ENCODE data around the gene STAT5B. TPM values are rescaled to one million over a fixed set of nuclear protein-coding genes. Genes with fewer than 3 reads are reported as not detected.
"Not testable (repeated sequence)": the region's sequence is repeated elsewhere in the genome, so short reads cannot be mapped to it uniquely, and the experiment has no call there.

The STAT5B gene
- total and polyA plus RNA-seq, 4 donors = 18.0 to 106 (median 66.3) TPM

DNA sequence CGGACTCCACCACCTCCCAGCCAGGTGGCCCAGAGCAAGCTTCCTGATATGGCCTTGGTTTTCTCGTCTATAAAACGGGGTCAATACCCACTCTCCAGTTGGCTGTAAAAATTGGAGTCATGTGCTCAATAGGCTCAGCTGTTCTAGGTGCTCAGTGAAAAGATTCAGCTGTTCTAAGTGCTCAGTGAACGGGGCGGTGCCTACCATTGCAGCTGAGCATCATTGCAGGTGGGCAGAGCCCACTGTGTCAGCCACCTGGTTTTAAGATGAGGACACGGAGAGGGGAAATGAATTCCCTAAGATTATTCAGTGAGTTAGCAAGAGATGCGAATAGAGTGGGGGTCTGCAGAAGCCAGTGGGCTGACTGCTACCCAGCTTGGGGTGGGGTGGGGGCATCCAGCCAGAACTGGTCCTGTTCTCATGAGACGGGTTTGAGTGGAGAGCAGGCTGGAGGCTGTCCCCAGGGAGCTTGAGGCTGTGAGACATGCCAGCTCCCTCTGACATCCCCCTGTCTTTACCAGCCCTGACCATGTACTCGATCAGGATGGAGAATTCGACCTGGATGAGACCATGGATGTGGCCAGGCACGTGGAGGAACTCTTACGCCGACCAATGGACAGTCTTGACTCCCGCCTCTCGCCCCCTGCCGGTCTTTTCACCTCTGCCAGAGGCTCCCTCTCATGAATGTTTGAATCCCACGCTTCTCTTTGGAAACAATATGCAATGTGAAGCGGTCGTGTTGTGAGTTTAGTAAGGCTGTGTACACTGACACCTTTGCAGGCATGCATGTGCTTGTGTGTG lies 34.0 kb upstream of the STAT5B start:
- H3K9me3 ChIP-seq (ENCODE audit: control insufficient read depth, low read length) = no peaks in the 10 kb centered on the region
- DNase-seq (no peak), ATAC-seq (ENCODE audit: low FRiP score) (no peak)
- no peaks in the 10 kb centered on the region for H3K27me3 ChIP-seq (ENCODE audit: control insufficient read depth in 1 of 2, insufficient read depth in 2 of 2, low read length in 1 of 2)
- no peak overlapping the region for H3K27ac ChIP-seq (ENCODE audit: low read depth in 1 of 2, low read length in 2 of 2)
- no peaks in the 10 kb centered on the region for H3K4me1 ChIP-seq (ENCODE audit: control insufficient read depth in 1 of 2, insufficient read depth in 2 of 2, low read length in 2 of 2)
- H3K36me3 ChIP-seq (ENCODE audit: control insufficient read depth in 1 of 2, insufficient read depth in 2 of 2, low read length in 1 of 2) = peaks cover 0 to 2% of the 10 kb centered on the region in 2 donors
- no peak overlapping the region for H3K4me3 ChIP-seq (ENCODE audit: low read length in 2 of 2)
- 75 to 79% methylated on average over 19 of the region's 19 CpGs for WGBS, 2 donors
- intact Hi-C loops (cut with DNase I) = no loop called here

DNA sequence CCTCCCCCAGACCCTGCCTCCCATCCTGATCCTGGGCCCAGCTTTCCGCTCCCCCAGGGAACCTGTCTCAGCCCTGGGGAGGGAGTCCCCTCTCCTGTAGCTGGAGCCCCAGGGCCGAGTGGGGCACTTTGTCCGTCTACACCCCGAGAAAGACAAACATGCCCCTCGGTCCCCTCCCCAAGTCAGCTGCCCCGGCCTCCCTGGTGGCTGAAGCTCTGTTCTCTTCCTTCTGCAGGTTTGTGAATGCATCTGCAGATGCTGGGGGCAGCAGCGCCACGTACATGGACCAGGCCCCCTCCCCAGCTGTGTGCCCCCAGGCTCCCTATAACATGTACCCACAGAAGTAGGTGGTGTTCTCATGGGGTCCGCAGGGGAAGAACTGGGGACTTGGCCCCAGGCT lies 33.0 kb upstream of the STAT5B start:
- no peak for ATAC-seq (ENCODE audit: low FRiP score)
- Histone ChIP-seq H3K27me3 (ENCODE audit: control insufficient read depth in 1 of 2, insufficient read depth in 2 of 2, low read length in 1 of 2) (no peaks in the 10 kb centered on the region), H3K4me1 (ENCODE audit: control insufficient read depth in 1 of 2, insufficient read depth in 2 of 2, low read length in 2 of 2) (no peaks in the 10 kb centered on the region), H3K36me3 (ENCODE audit: control insufficient read depth in 1 of 2, insufficient read depth in 2 of 2, low read length in 1 of 2) (peaks cover 0 to 2% of the 10 kb centered on the region in 2 donors), H3K4me3 (ENCODE audit: low read length in 2 of 2) (no peak overlapping the region), H3K27ac (ENCODE audit: low read depth in 1 of 2, low read length in 2 of 2) (no peak overlapping the region), H3K9me3 (ENCODE audit: control insufficient read depth, low read length) (no peaks in the 10 kb centered on the region)
- intact Hi-C loops (cut with DNase I) = no loop called here
- 70 to 71% methylated on average over 9 of the region's 9 CpGs for WGBS, 2 donors
- DNase-seq = no peak

DNA sequence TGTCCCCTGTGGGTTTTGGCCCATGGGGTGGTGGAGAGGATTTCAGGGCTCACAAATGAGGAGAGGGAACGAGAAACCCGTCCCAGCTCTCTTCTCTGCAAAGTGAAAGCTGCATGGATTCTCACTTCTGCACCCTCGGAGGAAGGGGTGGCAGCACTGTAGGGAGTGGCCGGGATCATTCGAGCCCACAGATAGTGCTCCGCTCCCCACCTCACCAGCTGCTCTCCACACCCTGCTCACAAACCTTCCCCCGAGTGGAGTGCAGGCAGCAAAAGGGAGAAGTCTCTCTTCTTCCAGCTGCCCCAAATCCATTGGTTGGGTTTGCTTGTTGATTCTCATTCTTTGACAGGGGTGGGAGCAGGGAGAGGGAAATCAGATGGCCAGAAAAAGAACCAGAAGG lies 32.3 kb upstream of the STAT5B start:
- WGBS, 2 donors = 86 to 87% methylated on average over 7 of the region's 7 CpGs
- no peaks in the 10 kb centered on the region for H3K4me1 ChIP-seq (ENCODE audit: control insufficient read depth in 1 of 2, insufficient read depth in 2 of 2, low read length in 2 of 2)
- no peaks in the 10 kb centered on the region for H3K27me3 ChIP-seq (ENCODE audit: control insufficient read depth in 1 of 2, insufficient read depth in 2 of 2, low read length in 1 of 2)
- H3K27ac ChIP-seq (ENCODE audit: low read depth in 1 of 2, low read length in 2 of 2) = no peak overlapping the region
- no peaks in the 10 kb centered on the region for H3K9me3 ChIP-seq (ENCODE audit: control insufficient read depth, low read length)
- H3K4me3 ChIP-seq (ENCODE audit: low read length in 2 of 2) = no peak overlapping the region
- DNase-seq (no peak), ATAC-seq (ENCODE audit: low FRiP score) (no peak)
- intact Hi-C loops (cut with DNase I) = no loop called here
- H3K36me3 ChIP-seq (ENCODE audit: control insufficient read depth in 1 of 2, insufficient read depth in 2 of 2, low read length in 1 of 2) = no peaks in the 10 kb centered on the region

DNA sequence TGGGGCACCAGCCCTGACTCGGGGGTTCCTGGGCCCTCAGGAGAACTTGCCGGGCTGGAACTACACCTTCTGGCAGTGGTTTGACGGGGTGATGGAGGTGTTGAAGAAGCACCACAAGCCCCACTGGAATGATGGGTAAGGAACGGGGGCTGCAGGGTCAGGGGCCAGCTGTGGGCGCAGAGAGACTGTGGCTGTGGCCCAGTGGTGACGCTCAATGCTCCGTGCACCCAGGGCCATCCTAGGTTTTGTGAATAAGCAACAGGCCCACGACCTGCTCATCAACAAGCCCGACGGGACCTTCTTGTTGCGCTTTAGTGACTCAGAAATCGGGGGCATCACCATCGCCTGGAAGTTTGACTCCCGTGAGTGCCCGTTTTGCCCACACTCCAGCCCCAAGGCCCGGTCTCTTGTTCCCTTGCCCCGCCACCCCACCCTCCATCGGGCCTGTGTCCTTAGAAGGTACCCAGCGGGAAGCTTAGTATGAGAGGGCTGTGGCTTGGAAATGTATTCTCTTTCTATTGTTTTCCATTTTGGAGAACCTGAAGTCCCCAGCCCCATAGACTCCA lies 31.3 kb upstream of the STAT5B start:
- H3K36me3 ChIP-seq (ENCODE audit: control insufficient read depth in 1 of 2, insufficient read depth in 2 of 2, low read length in 1 of 2) = no peaks in the 10 kb centered on the region
- no peak overlapping the region for H3K4me3 ChIP-seq (ENCODE audit: low read length in 2 of 2)
- intact Hi-C loops (cut with DNase I) = no loop called here
- 93 to 94% methylated on average over 19 of the region's 19 CpGs for WGBS, 2 donors
- H3K27ac ChIP-seq (ENCODE audit: low read depth in 1 of 2, low read length in 2 of 2) = no peak overlapping the region
- no peak for ATAC-seq (ENCODE audit: low FRiP score)
- no peak for DNase-seq
- no peaks in the 10 kb centered on the region for H3K9me3 ChIP-seq (ENCODE audit: control insufficient read depth, low read length)
- no peaks in the 10 kb centered on the region for H3K27me3 ChIP-seq (ENCODE audit: control insufficient read depth in 1 of 2, insufficient read depth in 2 of 2, low read length in 1 of 2)
- no peaks in the 10 kb centered on the region for H3K4me1 ChIP-seq (ENCODE audit: control insufficient read depth in 1 of 2, insufficient read depth in 2 of 2, low read length in 2 of 2)

DNA sequence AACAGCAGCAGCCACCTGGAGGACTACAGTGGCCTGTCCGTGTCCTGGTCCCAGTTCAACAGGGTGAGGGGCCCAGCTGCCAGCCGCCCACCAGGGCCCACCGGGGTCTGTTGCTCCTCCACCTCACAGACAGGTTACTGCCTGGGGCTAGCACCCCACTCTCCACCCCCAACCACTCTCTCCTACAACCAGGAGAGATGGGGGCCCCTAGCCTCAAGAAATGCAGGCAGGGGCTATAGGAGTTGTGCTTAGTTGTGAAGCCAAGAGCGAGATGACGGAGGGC lies 30.1 kb upstream of the STAT5B start:
- no peak overlapping the region for H3K27ac ChIP-seq (ENCODE audit: low read depth in 1 of 2, low read length in 2 of 2)
- WGBS, 2 donors = 89 to 93% methylated on average over 5 of the region's 5 CpGs
- H3K9me3 ChIP-seq (ENCODE audit: control insufficient read depth, low read length) = no peaks in the 10 kb centered on the region
- H3K4me1 ChIP-seq (ENCODE audit: control insufficient read depth in 1 of 2, insufficient read depth in 2 of 2, low read length in 2 of 2) = no peaks in the 10 kb centered on the region
- intact Hi-C loops (cut with DNase I) = no loop called here
- H3K27me3 ChIP-seq (ENCODE audit: control insufficient read depth in 1 of 2, insufficient read depth in 2 of 2, low read length in 1 of 2) = no peaks in the 10 kb centered on the region
- H3K4me3 ChIP-seq (ENCODE audit: low read length in 2 of 2) = no peak overlapping the region
- H3K36me3 ChIP-seq (ENCODE audit: control insufficient read depth in 1 of 2, insufficient read depth in 2 of 2, low read length in 1 of 2) = peaks cover 0 to 2% of the 10 kb centered on the region in 2 donors
- ATAC-seq (ENCODE audit: low FRiP score) = no peak
- DNase-seq = no peak

DNA sequence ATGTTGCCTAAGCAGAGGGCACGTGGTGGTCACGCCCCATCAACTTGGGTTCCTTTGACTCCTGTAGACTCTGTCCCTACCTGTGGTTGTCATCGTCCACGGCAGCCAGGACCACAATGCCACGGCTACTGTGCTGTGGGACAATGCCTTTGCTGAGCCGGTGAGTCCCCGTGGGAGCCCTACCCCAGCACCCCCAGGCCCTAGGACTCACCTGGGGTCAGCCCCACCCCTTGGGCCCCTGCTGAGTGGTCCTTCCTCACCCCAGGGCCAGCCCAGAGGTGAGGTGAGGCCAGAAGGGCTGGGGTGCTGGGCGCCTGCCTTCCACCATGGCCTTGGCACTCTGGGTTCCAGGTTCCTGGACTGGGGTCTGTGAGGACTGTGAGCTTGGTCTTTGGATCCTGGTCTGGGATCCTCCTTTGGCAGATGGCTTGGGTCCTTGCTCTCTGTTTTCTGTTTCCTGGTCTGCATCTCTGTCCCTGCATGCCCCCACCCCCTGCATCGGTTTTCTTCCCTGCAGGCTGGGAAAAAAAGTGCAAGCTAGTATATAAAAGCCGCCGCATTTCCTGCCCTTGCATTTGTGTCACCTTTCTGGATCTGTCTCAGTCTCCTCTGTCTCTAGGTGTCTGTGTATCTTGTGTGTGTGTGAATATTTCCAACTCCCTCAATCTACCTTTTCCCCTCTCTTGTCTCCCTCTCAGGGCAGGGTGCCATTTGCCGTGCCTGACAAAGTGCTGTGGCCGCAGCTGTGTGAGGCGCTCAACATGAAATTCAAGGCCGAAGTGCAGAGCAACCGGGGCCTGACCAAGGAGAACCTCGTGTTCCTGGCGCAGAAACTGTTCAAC lies 29.6 kb upstream of the STAT5B start:
- no peaks in the 10 kb centered on the region for H3K9me3 ChIP-seq (ENCODE audit: control insufficient read depth, low read length)
- DNase-seq (no peak), ATAC-seq (ENCODE audit: low FRiP score) (no peak)
- no peaks in the 10 kb centered on the region for H3K4me1 ChIP-seq (ENCODE audit: control insufficient read depth in 1 of 2, insufficient read depth in 2 of 2, low read length in 2 of 2)
- H3K4me3 ChIP-seq (ENCODE audit: low read length in 2 of 2) = no peak overlapping the region
- no peak overlapping the region for H3K27ac ChIP-seq (ENCODE audit: low read depth in 1 of 2, low read length in 2 of 2)
- intact Hi-C loops (cut with DNase I) = no loop called here
- 88 to 91% methylated on average over 14 to 18 of the region's 18 CpGs for WGBS, 2 donors
- peaks cover 2% of the 10 kb centered on the region in 2 donors for H3K36me3 ChIP-seq (ENCODE audit: control insufficient read depth in 1 of 2, insufficient read depth in 2 of 2, low read length in 1 of 2)
- H3K27me3 ChIP-seq (ENCODE audit: control insufficient read depth in 1 of 2, insufficient read depth in 2 of 2, low read length in 1 of 2) = no peaks in the 10 kb centered on the region

DNA sequence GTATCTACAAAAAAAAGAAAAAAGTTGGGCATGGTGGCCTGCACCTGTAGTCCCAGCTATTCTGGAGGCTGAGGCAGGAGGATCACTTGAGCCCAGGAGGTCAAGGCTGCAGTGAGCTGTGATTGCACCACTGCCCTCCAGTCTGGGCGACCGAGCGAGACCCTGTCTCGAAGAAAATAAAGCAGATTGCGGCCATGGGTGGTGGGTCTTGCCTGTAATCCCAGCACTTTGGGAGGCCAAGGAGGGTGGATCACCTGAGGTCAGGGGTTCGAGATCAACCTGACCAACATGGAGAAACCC lies 28.8 kb upstream of the STAT5B start:
- H3K4me1 ChIP-seq (ENCODE audit: control insufficient read depth in 1 of 2, insufficient read depth in 2 of 2, low read length in 2 of 2); H3K27me3 ChIP-seq (ENCODE audit: control insufficient read depth in 1 of 2, insufficient read depth in 2 of 2, low read length in 1 of 2); H3K27ac ChIP-seq (ENCODE audit: low read depth in 1 of 2, low read length in 2 of 2); ATAC-seq (ENCODE audit: low FRiP score); H3K9me3 ChIP-seq (ENCODE audit: control insufficient read depth, low read length); H3K4me3 ChIP-seq (ENCODE audit: low read length in 2 of 2); intact Hi-C loops (cut with DNase I); DNase-seq; H3K36me3 ChIP-seq (ENCODE audit: control insufficient read depth in 1 of 2, insufficient read depth in 2 of 2, low read length in 1 of 2): not testable (repeated sequence)
- WGBS, 2 donors = 95 to 98% methylated on average over 6 of the region's 6 CpGs

DNA sequence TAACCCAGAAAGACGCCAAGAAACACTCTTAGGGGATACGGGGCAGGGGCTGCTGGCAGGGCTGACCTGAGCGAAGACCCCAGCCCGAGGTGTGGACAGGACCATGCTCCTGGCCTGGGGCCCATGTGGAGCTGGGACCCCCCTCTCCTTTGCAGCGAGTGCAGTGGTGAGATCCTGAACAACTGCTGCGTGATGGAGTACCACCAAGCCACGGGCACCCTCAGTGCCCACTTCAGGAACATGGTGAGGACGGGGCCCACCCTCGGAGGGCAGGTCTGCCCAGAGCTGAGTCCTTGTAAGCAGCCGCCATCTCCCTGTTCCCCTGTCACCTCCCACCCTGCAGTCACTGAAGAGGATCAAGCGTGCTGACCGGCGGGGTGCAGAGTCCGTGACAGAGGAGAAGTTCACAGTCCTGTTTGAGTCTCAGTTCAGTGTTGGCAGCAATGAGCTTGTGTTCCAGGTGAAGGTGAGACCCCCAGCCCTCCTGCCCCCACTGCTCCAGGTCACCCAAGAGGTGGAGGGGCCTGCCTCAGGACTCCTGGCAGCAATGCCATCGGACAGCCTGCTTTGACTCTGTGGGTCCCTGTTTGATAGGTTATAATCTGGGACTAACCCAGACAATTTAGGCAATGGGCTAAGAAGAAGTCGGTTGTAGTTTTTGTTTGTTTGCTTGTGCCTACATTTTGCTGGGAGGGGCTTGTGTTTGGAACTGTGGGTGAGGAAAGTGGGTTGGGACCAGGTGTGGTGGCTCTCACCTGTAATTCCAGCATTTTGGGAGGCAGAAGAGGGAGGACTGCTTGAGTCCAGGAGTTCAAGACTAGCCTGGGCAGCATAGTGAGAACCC lies 28.2 kb upstream of the STAT5B start:
- no peaks in the 10 kb centered on the region for H3K4me1 ChIP-seq (ENCODE audit: control insufficient read depth in 1 of 2, insufficient read depth in 2 of 2, low read length in 2 of 2)
- WGBS, 2 donors = 93 to 95% methylated on average over 16 of the region's 16 CpGs
- DNase-seq = no peak
- no peak for ATAC-seq (ENCODE audit: low FRiP score)
- no peak overlapping the region for H3K27ac ChIP-seq (ENCODE audit: low read depth in 1 of 2, low read length in 2 of 2)
- H3K36me3 ChIP-seq (ENCODE audit: control insufficient read depth in 1 of 2, insufficient read depth in 2 of 2, low read length in 1 of 2) = peaks cover 2% of the 10 kb centered on the region in 2 donors
- intact Hi-C loops (cut with DNase I) = no loop called here
- H3K4me3 ChIP-seq (ENCODE audit: low read length in 2 of 2) = no peak overlapping the region
- H3K9me3 ChIP-seq (ENCODE audit: control insufficient read depth, low read length) = no peaks in the 10 kb centered on the region
- H3K27me3 ChIP-seq (ENCODE audit: control insufficient read depth in 1 of 2, insufficient read depth in 2 of 2, low read length in 1 of 2) = no peaks in the 10 kb centered on the region
